T47D (cell line): ENCODE measurements around the gene FGF18.
A peak's percentile ranks its signal among the peaks of the same experiment; 100 is the strongest.

Experiments
- DNase-seq, 2 experiments: peaks; one replicate each; pipeline versions ENCODE4 v3.0.0 to v3.0.0-alpha.2; 2011 to 2012; ENCODE audit warnings: low read depth in 1 of 2, low spot score in 1 of 2
- JUND ChIP-seq: IDR thresholded peaks from 2 replicates; pipeline ENCODE4 v1.6.1; 2012; ENCODE audit warnings: low read depth
- in situ Hi-C: cut with HindIII; loops from 2 replicates; pipeline ENCODE4 v1.10.0; 2016; ENCODE audit warnings: low sequenced_read_pairs, low pct_unique_long_range_greater_than_20kb

The FGF18 gene

DNA sequence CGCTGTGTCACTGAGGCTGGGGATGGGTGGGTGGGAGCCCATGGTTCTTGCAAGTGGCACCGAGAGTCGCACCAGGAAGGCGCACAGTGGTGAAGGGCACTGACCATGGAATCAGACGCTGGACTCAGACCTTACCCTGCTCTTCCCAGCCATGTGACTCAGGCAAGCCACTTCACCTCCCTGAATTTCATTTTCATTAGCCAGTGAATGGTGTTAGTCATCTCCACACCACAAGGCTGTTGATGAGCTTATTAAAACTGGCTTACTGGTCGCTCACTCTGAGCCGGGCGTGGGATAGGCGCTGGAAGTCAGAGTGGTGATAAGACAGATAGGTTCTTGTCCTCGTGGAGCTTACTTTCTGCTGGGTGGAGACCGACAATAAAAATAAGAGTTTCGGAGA lies 25.1 kb downstream of the FGF18 start:
- no peak for DNase-seq
- in situ Hi-C loops, result no loop called here

GRCh38 chr5:171445644-171446516 lies 26.4 kb downstream of the FGF18 start:
- no peak for TF ChIP-seq JUND
- in situ Hi-C loops, result no loop called here
- no peak for DNase-seq

More for the DNA sequence above, 25.1 kb downstream of the FGF18 start:
- no peak for TF ChIP-seq JUND

- in situ Hi-C loops, result no loop called here
- TF ChIP-seq JUND, result no peak
- no peak for DNase-seq
Measured at GRCh38 chr5:171447226-171447625, 27.8 kb downstream of the FGF18 start.

DNA sequence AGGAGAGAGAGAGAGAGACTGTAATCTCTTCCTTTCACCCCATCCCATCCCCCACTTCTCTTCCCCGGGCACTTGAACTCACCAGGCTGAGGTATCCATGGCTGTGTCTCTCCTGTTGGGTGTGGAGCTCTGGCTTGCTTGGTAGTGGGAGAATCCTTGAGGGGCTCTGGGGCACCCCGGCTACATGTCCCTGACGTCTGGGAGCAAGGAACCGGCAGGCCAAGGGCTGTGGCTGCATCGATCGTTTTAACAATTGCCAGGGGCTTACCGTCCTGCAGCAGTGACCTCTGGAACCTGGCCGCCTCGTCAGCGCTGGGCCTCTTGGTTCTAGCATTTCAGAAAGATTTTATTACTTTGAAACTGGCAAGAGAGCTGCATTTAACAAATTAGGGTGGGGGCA lies 30.0 kb downstream of the FGF18 start:
- no peak for TF ChIP-seq JUND
- in situ Hi-C loops, result no loop called here
- no peak for DNase-seq

- in situ Hi-C loops, result no loop called here
- no peak for DNase-seq
- TF ChIP-seq JUND, result no peak
Measured at GRCh38 chr5:171450423-171451331, 31.2 kb downstream of the FGF18 start.

GRCh38 chr5:171451421-171451820 lies 32.0 kb downstream of the FGF18 start:
- TF ChIP-seq JUND, result no peak
- in situ Hi-C loops, result no loop called here
- DNase-seq, result no peak

- in situ Hi-C loops, result no loop called here
- no peak for TF ChIP-seq JUND
- DNase-seq, result no peak
Measured at GRCh38 chr5:171453056-171453725, 33.7 kb downstream of the FGF18 start.

DNA sequence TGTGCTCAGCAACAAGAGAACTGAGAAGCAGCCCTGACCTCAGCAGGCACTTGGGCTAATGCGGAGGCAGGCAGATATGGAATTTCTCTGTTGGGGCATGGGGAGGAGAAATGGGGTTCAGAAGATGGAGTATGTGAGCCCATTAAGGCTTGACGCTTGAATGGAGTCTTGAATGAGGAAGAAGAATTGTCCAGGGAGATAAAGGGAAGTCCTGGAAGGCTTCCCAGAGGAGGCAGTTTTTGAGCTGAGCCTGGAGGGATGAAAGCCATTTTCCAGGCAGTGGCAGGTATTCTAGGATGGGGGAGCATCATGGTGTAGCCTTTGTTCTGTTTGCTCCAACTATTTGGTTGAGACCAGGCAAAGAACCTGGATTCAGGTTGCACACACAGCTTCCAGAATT lies 34.5 kb downstream of the FGF18 start:
- no peak for TF ChIP-seq JUND
- no peak for DNase-seq
- in situ Hi-C loops, result no loop called here

DNA sequence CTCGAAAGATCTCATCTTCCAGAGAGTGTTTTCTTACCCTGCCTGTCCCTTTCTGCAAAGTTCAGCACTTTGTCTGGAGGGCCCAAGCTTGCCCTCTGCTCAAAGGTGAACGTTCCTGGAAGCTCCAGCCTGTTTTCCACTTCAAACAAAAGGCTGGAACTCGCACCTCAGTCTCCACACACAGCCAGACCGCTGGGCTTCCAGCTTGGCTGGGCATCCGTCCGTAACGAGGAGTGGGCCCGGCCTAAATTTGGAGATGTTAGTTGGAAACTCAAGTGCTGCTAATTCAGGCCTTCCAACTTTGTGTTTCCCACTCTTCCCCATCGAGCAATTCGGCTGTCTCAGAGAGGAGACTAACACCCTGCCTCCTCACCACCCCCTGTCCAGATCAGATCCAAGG lies 35.1 kb downstream of the FGF18 start:
- in situ Hi-C loops, result no loop called here
- TF ChIP-seq JUND, result no peak
- DNase-seq, result peak in 1 of 2 experiments; percentile 37

GRCh38 chr5:171455522-171455921 lies 36.1 kb downstream of the FGF18 start:
- no peak for DNase-seq
- in situ Hi-C loops, result no loop called here
- TF ChIP-seq JUND, result no peak

GRCh38 chr5:171457208-171457981 lies 37.9 kb downstream of the FGF18 start:
- in situ Hi-C loops, result no loop called here
- no peak for TF ChIP-seq JUND
- no peak for DNase-seq

GRCh38 chr5:171459839-171460238 lies 40.4 kb downstream of the FGF18 start:
- no peak for TF ChIP-seq JUND
- in situ Hi-C loops, result no loop called here
- no peak for DNase-seq
